SHP77 treated with DMSO at 0.1 percent for 48 hours (cell line): ENCODE data around the gene POLN.

ENCODE experiments used
- DNase-seq: peaks from one replicate; lab custom pipeline; 2025; lab: John Stamatoyannopoulos, UW

Gene POLN

DNA sequence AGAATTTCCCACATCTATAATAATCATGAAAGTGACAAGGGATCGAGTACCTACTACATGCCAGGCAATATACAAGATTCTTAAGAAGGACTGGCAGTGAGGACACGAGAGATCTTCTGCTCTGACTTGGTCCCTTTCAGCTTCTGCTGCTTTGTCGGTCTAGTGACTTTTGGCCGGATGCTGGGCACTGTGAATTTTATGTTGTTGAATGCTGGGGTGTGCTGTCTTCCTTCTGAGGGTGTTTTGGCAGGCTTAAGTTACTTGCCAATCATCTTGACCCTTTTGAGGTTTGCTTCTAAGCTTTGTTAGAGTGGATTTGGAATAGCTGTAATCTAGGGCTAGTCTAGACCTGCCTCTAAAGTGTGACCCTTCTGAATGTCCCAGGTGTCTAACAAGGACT lies 159.3 kb downstream of the POLN start:
- no peak for DNase-seq

DNA sequence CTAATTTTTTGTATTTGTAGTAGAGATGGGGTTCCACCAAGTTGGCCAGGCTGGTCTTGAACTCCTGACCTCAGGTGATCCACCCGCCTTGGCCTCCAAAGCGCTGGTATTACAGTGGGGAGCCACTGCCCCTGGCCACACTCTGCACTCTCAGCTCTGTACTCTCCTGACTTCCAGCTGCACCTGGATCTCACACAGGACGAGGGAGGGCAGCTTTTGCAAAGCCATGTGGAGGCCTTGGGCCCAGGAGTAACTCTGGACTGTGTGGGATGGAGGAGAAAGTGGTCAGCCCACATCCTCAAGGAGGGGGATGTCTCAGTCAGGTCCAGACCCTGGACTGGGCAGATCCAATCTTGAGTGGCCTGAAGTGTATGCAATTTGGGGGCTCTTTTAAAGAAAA lies 159.8 kb downstream of the POLN start:
- no peak for DNase-seq

GRCh38 chr4:2081540-2081939 lies 160.4 kb downstream of the POLN start:
- no peak for DNase-seq

DNA sequence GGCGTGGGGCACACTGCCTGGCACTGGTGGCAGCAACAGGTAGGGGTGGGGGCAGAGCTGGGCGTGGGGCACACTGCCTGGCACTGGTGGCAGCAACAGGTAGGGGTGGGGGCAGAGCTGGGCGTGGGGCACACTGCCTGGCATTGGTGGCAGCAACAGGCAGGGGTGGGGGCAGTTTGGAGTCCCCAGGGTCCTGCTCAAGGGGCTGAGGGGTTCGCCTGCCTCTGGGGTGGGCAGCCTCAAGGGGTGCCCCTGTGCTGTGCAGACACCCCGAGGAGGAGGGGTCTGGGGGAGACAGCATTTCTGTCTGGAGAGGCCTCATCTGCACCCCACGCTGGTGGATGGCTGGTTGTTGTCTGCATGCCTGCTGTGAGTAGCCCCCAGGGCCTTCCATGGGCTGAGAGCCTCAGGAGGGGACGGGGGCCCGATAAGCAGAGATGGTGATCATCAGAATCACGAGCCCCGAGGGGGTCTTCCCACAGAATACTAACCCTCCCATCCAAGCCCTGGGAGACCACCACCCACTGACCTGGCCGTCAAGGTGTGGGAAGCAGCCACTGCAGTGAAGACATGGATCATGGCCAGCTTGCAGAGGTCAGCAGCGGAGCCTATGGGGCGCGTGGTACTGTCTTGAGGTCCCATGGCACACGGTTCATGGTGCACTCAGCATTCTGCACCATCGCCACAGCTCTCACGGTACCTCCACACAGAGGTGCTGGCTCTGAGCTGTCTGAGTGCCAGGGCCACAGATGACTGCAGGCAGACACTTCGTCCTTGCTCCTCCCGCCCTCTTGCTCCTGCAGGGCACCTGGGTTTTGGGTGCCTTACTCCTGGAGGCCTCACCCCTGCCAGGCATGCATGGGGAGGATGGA lies 161.3 kb downstream of the POLN start:
- no peak for DNase-seq

GRCh38 chr4:2079926-2080325 lies 162.0 kb downstream of the POLN start:
- DNase-seq = no peak

DNA sequence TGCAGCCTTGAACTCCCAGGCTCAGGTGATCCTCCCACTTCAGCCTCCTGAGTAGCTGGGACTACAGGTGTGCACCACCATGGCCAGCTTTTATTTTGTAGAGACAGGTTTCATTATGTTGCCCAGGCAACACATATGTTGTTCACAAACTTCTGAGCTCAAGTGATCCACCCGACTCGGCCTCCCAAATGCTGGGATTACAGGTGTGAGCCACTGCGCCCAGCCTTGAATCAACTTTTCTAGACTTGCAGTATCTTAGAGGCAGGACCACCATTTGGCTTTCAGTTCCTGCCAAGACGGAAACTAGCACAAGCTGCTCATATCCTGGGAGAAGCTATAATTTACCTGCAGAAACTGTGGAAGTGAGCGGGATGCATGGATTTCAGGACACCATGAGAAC lies 162.9 kb downstream of the POLN start:
- no peak for DNase-seq

DNA sequence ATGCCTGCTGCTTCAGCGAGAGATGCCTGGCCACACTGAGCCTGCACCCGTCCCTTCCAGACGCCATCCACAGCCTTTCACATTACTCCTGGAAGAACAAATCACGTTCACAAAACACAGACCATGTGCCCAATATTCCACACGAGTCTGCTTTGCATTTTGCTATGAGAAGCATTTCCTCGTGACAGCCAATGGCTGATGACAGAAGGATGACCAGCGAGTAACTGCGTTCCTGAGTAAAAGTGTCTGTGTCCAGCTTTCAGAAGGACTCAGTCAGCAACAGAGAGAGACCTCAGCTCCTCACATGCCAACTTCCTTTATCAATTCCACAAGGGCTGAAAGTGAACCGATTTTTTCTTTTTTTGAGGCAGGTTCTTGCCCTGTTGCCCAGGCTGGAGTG lies 163.3 kb downstream of the POLN start:
- no peak for DNase-seq

DNA sequence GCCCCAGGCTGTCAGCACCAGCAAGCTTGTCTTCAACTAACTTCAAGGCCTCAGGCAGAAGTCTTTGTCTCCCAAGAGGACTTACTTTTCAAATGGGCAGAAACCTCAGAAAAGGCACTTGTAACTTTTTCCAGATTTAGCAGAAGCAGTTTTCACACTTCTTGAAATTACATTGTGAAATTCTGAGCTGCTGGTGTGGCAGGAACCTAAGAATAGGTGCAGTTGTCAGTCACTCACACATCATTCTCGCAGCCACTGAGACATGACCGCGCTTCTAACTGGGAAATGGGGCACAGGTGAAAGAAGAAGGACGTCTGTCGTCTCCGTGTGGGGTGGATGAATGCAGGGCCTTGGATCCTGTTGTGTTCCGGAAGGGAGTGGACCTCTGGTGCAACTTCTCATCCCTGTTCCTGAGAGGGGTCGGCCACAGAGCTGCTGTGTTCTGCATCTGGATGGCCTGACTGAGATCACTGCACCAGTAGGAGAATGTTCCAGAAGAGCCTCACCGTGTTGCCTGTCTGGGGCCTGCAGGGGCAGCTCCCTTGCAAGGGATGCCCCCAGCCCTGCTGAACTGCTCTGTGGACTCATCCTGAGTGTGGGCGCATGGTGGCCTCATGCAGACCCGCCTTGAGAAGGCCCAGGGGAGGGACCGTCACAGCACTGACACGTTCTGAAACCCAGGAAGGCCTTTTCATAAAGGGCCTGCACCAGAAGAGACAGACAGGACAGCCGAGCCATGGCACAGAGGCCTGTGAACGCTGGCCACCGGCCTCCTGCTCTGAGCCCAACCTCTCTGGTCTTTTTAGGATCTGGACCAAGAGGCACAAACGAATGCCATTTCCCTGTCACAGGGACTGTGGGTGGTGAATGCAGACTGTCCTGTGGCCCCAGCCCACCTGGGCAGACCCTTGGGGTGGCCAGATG lies 164.1 kb downstream of the POLN start:
- DNase-seq = no peak

DNA sequence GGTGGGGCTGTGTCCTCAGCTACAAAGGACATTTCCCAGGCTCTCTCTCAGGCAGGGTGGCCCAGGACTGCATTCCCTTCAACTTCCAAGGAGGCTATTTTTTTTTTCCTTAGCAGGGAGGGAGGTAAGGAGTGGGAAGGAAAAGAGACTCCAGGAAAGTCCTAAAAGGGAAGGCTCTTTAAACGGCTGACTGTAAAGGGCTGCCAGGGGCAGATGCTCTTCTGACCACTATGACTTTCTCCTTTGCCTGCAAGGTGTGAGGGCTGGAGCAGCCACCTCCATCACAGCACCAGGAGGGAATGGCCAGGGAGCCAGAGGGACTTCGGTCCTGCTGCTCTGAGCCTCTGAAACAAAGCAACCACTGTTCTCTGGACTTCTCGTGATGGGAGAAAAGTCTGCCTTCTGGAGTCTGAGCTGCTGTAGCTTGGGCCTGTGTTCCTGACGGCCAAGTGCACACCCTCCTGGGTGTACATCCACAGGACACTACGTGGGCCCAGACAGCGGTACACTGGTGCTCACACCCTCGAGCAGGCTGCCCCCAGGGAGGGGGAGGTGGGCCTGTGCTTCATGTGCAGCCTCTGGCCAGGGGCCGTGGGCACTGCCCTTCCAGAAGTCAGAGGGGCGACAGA lies 164.9 kb downstream of the POLN start:
- no peak for DNase-seq

DNA sequence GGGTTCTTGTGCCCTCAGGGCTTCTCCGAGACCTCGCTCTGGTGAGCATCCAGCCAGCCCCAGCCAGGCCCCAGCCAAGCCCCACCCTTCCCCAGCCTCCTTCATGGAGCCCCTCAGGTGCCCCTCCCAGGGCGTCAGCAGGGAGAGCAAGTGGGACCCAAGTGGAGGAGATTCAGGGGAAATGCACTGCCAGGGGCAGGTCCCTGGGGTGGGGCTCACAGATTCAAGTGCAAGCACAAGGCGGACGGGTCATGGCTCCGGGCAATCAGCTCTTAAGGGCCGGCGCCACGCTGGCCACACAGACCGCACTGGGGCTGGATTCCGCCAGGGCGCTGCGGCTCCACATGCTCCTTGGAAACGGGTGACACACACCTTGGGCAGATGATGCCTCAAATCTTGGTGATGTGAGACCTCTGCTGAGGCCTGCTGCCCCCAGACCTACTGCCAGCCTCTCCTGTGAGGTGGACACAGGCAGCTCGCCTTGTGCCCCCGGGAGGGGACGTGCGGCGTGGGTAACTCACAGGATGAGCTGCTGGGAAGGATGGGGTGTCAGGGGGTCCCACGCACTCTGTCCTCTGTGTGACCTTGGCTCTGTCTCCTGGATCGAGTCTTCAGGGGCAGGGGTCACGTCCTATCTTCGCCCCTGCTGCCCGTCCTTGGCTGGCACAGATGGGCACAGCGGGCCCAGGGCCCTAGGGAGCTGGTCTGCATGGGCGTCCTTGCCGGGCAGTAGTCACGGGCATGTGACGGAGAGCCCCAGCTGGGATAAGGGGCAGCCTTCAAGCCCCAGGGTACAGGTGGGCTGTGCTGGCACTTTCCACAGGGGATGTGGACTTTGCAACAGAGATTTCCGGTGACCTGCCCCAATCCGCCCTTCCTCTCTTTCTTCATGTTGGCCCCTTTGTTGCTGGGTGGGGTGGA lies 165.7 kb downstream of the POLN start:
- no peak for DNase-seq

DNA sequence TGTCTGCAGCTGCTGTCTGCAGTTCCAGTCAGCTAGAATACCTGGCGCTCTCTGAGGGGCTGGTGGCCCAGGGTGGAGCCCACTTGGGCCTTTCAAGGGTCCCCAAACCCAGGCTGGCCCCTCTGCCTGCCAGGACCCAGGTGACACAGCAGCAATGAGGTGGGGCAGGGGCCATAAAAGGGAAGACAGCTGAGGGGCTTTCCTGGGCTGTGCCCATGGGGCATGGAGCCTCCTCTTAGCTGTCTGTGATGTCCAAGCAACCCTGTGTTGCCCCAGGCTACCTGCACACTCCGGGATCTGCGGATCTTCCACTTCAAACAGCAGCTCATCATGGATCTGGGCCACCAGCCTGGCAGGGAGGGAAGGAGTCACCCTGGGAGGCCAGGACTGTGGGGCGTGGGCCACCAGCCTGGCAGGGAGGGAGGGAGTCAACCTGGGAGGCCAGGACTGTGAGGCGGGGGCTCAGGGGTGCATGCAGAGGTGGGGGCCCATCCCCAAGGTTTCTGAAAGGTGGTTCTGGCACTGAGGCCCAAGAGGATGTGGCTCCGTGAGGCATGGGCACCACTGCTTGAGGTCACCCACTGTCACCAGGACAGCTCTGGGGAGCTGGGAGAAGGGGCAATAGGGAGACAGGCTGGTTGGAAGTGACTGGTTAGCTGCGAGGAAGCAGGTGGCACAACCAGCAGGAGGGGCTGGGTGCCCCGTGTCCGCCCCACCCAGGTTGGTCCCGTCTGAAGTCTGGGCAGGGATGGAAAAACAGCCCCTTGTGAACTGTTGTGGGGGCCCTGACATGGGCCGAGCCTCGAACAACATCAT lies 166.5 kb downstream of the POLN start:
- no peak for DNase-seq

DNA sequence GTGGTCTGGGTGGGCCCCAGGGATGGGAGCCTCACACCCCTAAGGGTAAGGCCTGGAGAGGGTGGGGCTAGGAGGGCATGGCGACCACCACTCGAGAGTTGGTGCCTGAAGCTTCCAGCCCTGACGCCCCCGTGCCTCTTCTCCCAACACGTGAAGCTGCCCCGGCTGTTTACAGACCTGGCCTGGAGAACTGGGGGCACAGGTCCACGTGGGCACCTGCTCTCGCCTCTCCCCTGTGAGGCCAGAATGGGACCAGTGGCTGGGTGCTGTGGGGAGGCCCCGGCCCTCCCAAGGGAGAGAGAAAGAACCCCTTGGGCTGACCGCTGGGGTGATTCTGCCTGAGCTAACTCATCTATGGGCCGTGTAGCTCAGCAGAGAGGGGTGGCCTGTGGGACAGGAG lies 167.3 kb downstream of the POLN start:
- no peak for DNase-seq

DNA sequence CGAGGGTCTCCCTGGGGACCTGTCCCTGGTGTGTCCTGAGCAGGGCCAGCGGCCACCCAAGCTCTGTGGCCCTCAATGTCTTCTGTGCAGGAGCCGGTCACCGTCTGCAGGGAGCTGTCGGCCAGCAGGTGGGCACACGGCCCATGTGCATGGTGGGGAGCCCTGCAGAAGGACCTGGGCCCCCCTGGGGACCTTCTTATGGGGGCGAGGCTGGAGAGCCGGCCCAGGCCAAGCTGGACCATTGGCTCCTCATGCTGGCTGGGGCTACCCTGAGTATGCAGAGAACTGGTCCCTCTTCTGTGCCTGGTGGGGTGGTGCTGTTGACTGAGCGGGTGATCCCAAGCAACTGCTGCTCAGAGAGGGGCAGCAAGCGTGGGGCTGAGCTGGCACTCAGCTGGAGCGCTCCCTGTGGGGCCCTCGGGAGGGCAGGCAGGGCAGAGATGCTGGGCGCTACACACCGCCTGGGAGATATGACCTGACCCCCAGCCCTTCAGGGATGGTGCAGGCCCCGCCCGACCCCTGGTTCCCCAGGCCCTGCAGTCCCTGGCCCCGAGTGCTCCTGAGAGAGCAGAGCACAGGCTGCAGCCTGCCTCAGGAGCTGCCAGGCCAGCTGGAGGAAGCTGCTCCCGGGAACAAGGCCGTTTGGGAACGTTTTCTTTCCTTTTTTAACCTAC lies 168.0 kb downstream of the POLN start:
- DNase-seq = no peak

- DNase-seq = no peak
Observed at GRCh38 chr4:2072971-2073807, 168.7 kb downstream of the POLN start.

GRCh38 chr4:2071912-2072867 lies 169.7 kb downstream of the POLN start:
- DNase-seq = no peak

GRCh38 chr4:2071252-2071911 lies 170.5 kb downstream of the POLN start:
- DNase-seq = no peak
